IMR-90 (cell line): Measurements from ENCODE around the gene NKAPL. TPM values are rescaled to one million over a fixed set of nuclear protein-coding genes. Genes with fewer than 3 reads are reported as not detected.

Experiments used
- ATAC-seq: fragments of 200-7000 bp; cut with Tn5 transposase; 2 replicates; pipeline ENCODE4 v1.9.1; 2020; ENCODE audit warnings: low read depth, mild to moderate bottlenecking, moderate library complexity
- BruUV-seq: library from RNA; stranded (reverse); fragments of 400-500 nt; replicated peaks from 2 replicates; lab custom pipeline; 2021; lab: Mats Ljungman, UMichigan
- CTCF ChIA-PET: fragments of 300-600 bp; formaldehyde crosslinking; extraction: SDS; loops from one replicate; lab custom pipeline; 2021; ENCODE audit warnings: antibody characterized with exemption; lab: Yijun Ruan, JAX
- POLR2A ChIA-PET: fragments of 300-600 bp; sonication (Branson Sonifier 250); formaldehyde crosslinking; loops from one replicate; lab custom pipeline; 2022; ENCODE audit warnings: antibody characterized with exemption; ENCODE audit not compliant: unreplicated experiment; lab: Charles Lee
- DNase-seq: peaks from one replicate; pipeline ENCODE4 v3.0.0; 2013
- H2AFZ ChIP-seq: replicated peaks from 2 replicates; pipeline ENCODE3; 2013; ENCODE audit warnings: low read length, mild to moderate bottlenecking; ENCODE audit not compliant: poor library complexity
- H2AK5ac ChIP-seq: 2 replicates; pipeline ENCODE4 v1.6.1; 2013; ENCODE audit warnings: low read depth, low read length, inconsistent platforms
- H2AK9ac ChIP-seq: replicated peaks from 2 replicates; pipeline ENCODE3; 2013; ENCODE audit warnings: mild to moderate bottlenecking, low read depth, low read length, moderate library complexity; ENCODE audit not compliant: poor library complexity
- H2BK120ac ChIP-seq: 2 replicates; pipeline ENCODE4 v1.6.1; 2013; ENCODE audit warnings: low read depth, low read length, inconsistent platforms
- H2BK15ac ChIP-seq: 3 replicates; pipeline ENCODE4 v1.6.1; 2013; ENCODE audit warnings: low read depth, low read length, inconsistent platforms
- H2BK20ac ChIP-seq: 2 replicates; pipeline ENCODE4 v1.6.1; 2013; ENCODE audit warnings: low read depth, mild to moderate bottlenecking, inconsistent platforms, low read length, moderate library complexity
- H2BK5ac ChIP-seq: 2 replicates; pipeline ENCODE4 v1.6.1; 2013; ENCODE audit warnings: mild to moderate bottlenecking, low read depth, low read length, inconsistent platforms; ENCODE audit not compliant: poor library complexity, severe bottlenecking
- H3K14ac ChIP-seq: replicated peaks from 2 replicates; pipeline ENCODE4 v1.6.1; 2013; ENCODE audit warnings: low read depth, low read length, inconsistent platforms
- H3K18ac ChIP-seq: 2 replicates; pipeline ENCODE4 v1.6.1; 2013; ENCODE audit warnings: low read depth, low read length, control low read depth
- H3K23ac ChIP-seq: 2 replicates; pipeline ENCODE4 v1.6.1; 2013; ENCODE audit warnings: low read depth, low read length, inconsistent platforms
- H3K27ac ChIP-seq: 2 replicates; pipeline ENCODE4 v1.5.1; 2013; ENCODE audit warnings: mild to moderate bottlenecking, control low read depth, low read length; ENCODE audit not compliant: insufficient read depth
- H3K27me3 ChIP-seq: 2 replicates; pipeline ENCODE4 v1.6.1; 2013; ENCODE audit warnings: low read length; ENCODE audit not compliant: control insufficient read depth, insufficient read depth
- H3K36me3 ChIP-seq: 2 replicates; pipeline ENCODE4 v1.6.1; 2013; ENCODE audit warnings: low read length, mixed read lengths; ENCODE audit not compliant: control insufficient read depth, insufficient read depth
- H3K4ac ChIP-seq: 2 replicates; pipeline ENCODE4 v1.6.1; 2013; ENCODE audit warnings: low read depth, low read length, inconsistent platforms
- H3K4me1 ChIP-seq: 2 replicates; pipeline ENCODE4 v1.6.1; 2013; ENCODE audit warnings: low read length, mixed read lengths; ENCODE audit not compliant: control insufficient read depth, insufficient read depth
- H3K4me2 ChIP-seq: 2 replicates; pipeline ENCODE4 v1.6.1; 2013; ENCODE audit warnings: low read depth, mild to moderate bottlenecking, control low read depth, low read length, moderate library complexity
- H3K4me3 ChIP-seq: 2 replicates; pipeline ENCODE4 v1.5.1; 2013; ENCODE audit warnings: low read depth, mild to moderate bottlenecking, control low read depth, low read length, moderate library complexity; ENCODE audit not compliant: insufficient read depth
- H3K56ac ChIP-seq: 2 replicates; pipeline ENCODE4 v1.6.1; 2013; ENCODE audit warnings: low read length, inconsistent platforms; ENCODE audit not compliant: insufficient read depth; ENCODE audit errors: extremely low read depth
- H3K79me1 ChIP-seq, 2 experiments: 2 replicates each; pipeline ENCODE4 v1.6.1; 2013; ENCODE audit warnings: low read length in 2 of 2, inconsistent platforms in 1 of 2, low read depth in 1 of 2
- H3K9ac ChIP-seq: 2 replicates; pipeline ENCODE4 v1.6.1; 2013; ENCODE audit warnings: low read depth, low read length, control low read depth
- H3K9me1 ChIP-seq: 2 replicates; pipeline ENCODE4 v1.6.1; 2013; ENCODE audit warnings: low read length, inconsistent platforms; ENCODE audit not compliant: insufficient read depth
- H3K9me3 ChIP-seq: 2 replicates; pipeline ENCODE4 v1.6.1; 2013; ENCODE audit warnings: low read length; ENCODE audit not compliant: control insufficient read depth, insufficient read depth
- H4K20me1 ChIP-seq: 2 replicates; pipeline ENCODE4 v1.6.1; 2013; ENCODE audit warnings: low read length, inconsistent platforms; ENCODE audit not compliant: insufficient read depth
- H4K5ac ChIP-seq: 2 replicates; pipeline ENCODE4 v1.6.1; 2013; ENCODE audit warnings: mild to moderate bottlenecking, low read depth, low read length, control low read depth
- H4K8ac ChIP-seq, 2 experiments: 2 replicates each; pipeline ENCODE4 v1.6.1; 2013; ENCODE audit warnings: low read depth in 2 of 2, low read length in 2 of 2, control low read depth in 1 of 2, inconsistent platforms in 1 of 2
- H4K91ac ChIP-seq: 2 replicates; pipeline ENCODE4 v1.6.1; 2013; ENCODE audit warnings: low read depth, low read length, inconsistent platforms; ENCODE audit not compliant: insufficient read depth
- BHLHE40 ChIP-seq: fragments of 150-350 bp; IDR thresholded peaks from 2 replicates; pipeline ENCODE4 v1.6.1; 2016; ENCODE audit warnings: mild to moderate bottlenecking, low read depth, low read length
- CEBPB ChIP-seq: IDR thresholded peaks from 2 replicates; pipeline ENCODE4 v1.6.1; 2012; ENCODE audit warnings: low read depth, low read length, improper control_type of control experiment
- CHD1 ChIP-seq: IDR thresholded peaks from 2 replicates; pipeline ENCODE4 v1.6.1; 2012; ENCODE audit warnings: low read depth, low read length, improper control_type of control experiment
- CTCF ChIP-seq: conservative IDR thresholded peaks from 2 replicates; pipeline ENCODE4 v1.5.1; 2012; ENCODE audit warnings: mild to moderate bottlenecking, low read depth, low read length, improper control_type of control experiment
- ELK1 ChIP-seq: fragments of 150-350 bp; IDR thresholded peaks from 2 replicates; pipeline ENCODE4 v1.6.1; 2016; ENCODE audit warnings: low read depth, mild to moderate bottlenecking, low read length, moderate library complexity, borderline replicate concordance
- FOS ChIP-seq: fragments of 150-350 bp; IDR thresholded peaks from 2 replicates; pipeline ENCODE4 v1.6.1; 2016; ENCODE audit warnings: low read depth, low read length
- MAFK ChIP-seq: IDR thresholded peaks from 2 replicates; pipeline ENCODE4 v1.6.1; 2012; ENCODE audit warnings: low read depth, low read length, improper control_type of control experiment
- MAZ ChIP-seq: IDR thresholded peaks from 2 replicates; pipeline ENCODE4 v1.6.1; 2012; ENCODE audit warnings: low read depth, mild to moderate bottlenecking, low read length, improper control_type of control experiment, moderate library complexity, borderline replicate concordance
- MXI1 ChIP-seq: IDR thresholded peaks from 2 replicates; pipeline ENCODE4 v1.6.1; 2012; ENCODE audit warnings: low read depth, mild to moderate bottlenecking, low read length, moderate library complexity, borderline replicate concordance
- NFE2L2 ChIP-seq: fragments of 150-350 bp; IDR thresholded peaks from 2 replicates; pipeline ENCODE4 v1.6.1; 2016; ENCODE audit warnings: low read depth, mild to moderate bottlenecking, low read length
- POLR2A ChIP-seq: IDR thresholded peaks from 2 replicates; pipeline ENCODE4 v1.6.1; 2012; ENCODE audit warnings: mild to moderate bottlenecking, low read depth, low read length
- RAD21 ChIP-seq: IDR thresholded peaks from 2 replicates; pipeline ENCODE4 v1.6.1; 2012; ENCODE audit warnings: low read length, improper control_type of control experiment
- RCOR1 ChIP-seq: IDR thresholded peaks from 2 replicates; pipeline ENCODE4 v1.6.1; 2012; ENCODE audit warnings: mild to moderate bottlenecking, low read length, improper control_type of control experiment; ENCODE audit not compliant: insufficient replicate concordance
- RFX5 ChIP-seq: IDR thresholded peaks from 2 replicates; pipeline ENCODE4 v1.8.0; 2012; ENCODE audit warnings: low read depth, mild to moderate bottlenecking, low read length, moderate library complexity
- SMC3 ChIP-seq: fragments of 150-350 bp; IDR thresholded peaks from 2 replicates; pipeline ENCODE4 v1.6.1; 2016; ENCODE audit warnings: low read depth, mild to moderate bottlenecking, antibody characterized with exemption, low read length, moderate library complexity
- USF2 ChIP-seq: fragments of 150-350 bp; IDR thresholded peaks from 2 replicates; pipeline ENCODE4 v1.6.1; 2017; ENCODE audit warnings: mild to moderate bottlenecking, antibody characterized with exemption, low read length, low read depth
- WGBS, 2 experiments: methylation state at CpG; one replicate each; pipeline versions ENCODE4 v1.1.5 to v1.1.7; 2013; ENCODE audit warnings: missing lambda C conversion rate in 2 of 2; ENCODE audit not compliant: insufficient read length in 1 of 2; ENCODE audit errors: extremely low coverage in 2 of 2; 5-methylcytosine and 5-hydroxymethylcytosine counted together
- dilution Hi-C: fragments of 300-500 bp; cut with HindIII; formaldehyde crosslinking; loops from one replicate; pipeline ENCODE4 v1.14.3; 2018; ENCODE audit warnings: low sequenced_read_pairs; ENCODE audit not compliant: unreplicated experiment
- in situ Hi-C: fragments of 300-500 bp; cut with MboI; formaldehyde crosslinking; loops from 3 replicates; pipeline ENCODE4 v1.14.3; 2019; ENCODE audit warnings: low sequenced_read_pairs, inconsistent platforms, mixed read lengths
- intact Hi-C: fragments of 100-400 bp; cut with micrococcal nuclease; formaldehyde crosslinking; loops from 2 replicates; pipeline ENCODE4 v1.10.0; 2022
- polyA plus RNA-seq, 3 experiments: library from polyadenylated mRNA; depleted of rRNA; stranded (reverse); fragments of >200 nt; gene quantifications; 2 replicates each; pipeline ENCODE4 v1.2.3, GENCODE V29; 2012; ENCODE audit warnings: low replicate concordance in 1 of 3
- total RNA-seq: library from RNA; depleted of rRNA; stranded (reverse); fragments of >200 nt; gene quantifications from 2 replicates; pipeline ENCODE4 v1.2.3, GENCODE V29; 2012

NKAPL gene
- total and polyA plus RNA-seq, 2 of the 4 experiments (the other 2 are of a cell fraction): 0.51 to 0.54 TPM

GRCh38 chr6:28248916-28249315, 10.2 kb upstream of the NKAPL start:
- H3K27ac ChIP-seq: no peak overlapping the region
- H3K36me3 ChIP-seq: peaks cover 25% of the 10 kb centered on the region
- H2AFZ ChIP-seq: no peak overlapping the region
- H3K9me3 ChIP-seq: no peaks in the 10 kb centered on the region
- H4K5ac ChIP-seq: no peak overlapping the region
- no peaks in the 10 kb centered on the region for H4K20me1 ChIP-seq
- dilution Hi-C loops: no loop called here
- H2BK20ac ChIP-seq: no peak overlapping the region
- in situ Hi-C loops: no loop called here
- 0 out of 2 replicates have a peak, but pooled peaks cover 3% of the 10 kb centered on the region for H3K9me1 ChIP-seq
- no peak overlapping the region for H4K8ac ChIP-seq
- no peak overlapping the region for H3K4me2 ChIP-seq
- no peak overlapping the region for H3K14ac ChIP-seq
- H3K23ac ChIP-seq: no peak overlapping the region
- CTCF ChIA-PET: no interaction called here
- H3K56ac ChIP-seq: no peak overlapping the region
- no peak for TF ChIP-seq RFX5
- TF ChIP-seq USF2: no peak
- TF ChIP-seq SMC3: no peak
- no peak for TF ChIP-seq RAD21
- TF ChIP-seq BHLHE40: no peak
- TF ChIP-seq ELK1: no peak
- TF ChIP-seq MAFK: no peak
- TF ChIP-seq POLR2A: no peak
- no peak for TF ChIP-seq FOS
- no peak for TF ChIP-seq CTCF
- TF ChIP-seq NFE2L2: no peak
- no peak for TF ChIP-seq RCOR1
- TF ChIP-seq CHD1: no peak
- no peak for TF ChIP-seq CEBPB
- no peak for TF ChIP-seq MXI1
- TF ChIP-seq MAZ: no peak
- no peaks in the 10 kb centered on the region for H3K27me3 ChIP-seq
- no peak overlapping the region for H2AK5ac ChIP-seq
- H2AK9ac ChIP-seq: no peak overlapping the region
- H2BK5ac ChIP-seq: no peak overlapping the region
- intact Hi-C loops: no loop called here
- WGBS, 2 experiments: no CpG with 5 or more reads among the region's 1 CpG
- DNase-seq (no peak), ATAC-seq (no peak)
- H3K4ac ChIP-seq: no peak overlapping the region
- no peak overlapping the region for H2BK120ac ChIP-seq
- BruUV-seq: no TSS peak
- no peak overlapping the region for H3K9ac ChIP-seq
- POLR2A ChIA-PET: no interaction called here
- no peak overlapping the region for H4K91ac ChIP-seq
- peaks cover 7 to 24% of the 10 kb centered on the region in 2 experiments for H3K79me1 ChIP-seq
- H3K4me3 ChIP-seq: no peak overlapping the region
- peaks cover 7% of the 10 kb centered on the region for H3K4me1 ChIP-seq
- H2BK15ac ChIP-seq: no peak overlapping the region
- H3K18ac ChIP-seq: no peak overlapping the region
